Liver (tissue), 9 donors: ENCODE measurements around the gene RARA. TPM values are rescaled to one million over a fixed set of nuclear protein-coding genes. Genes with fewer than 3 reads are reported as not detected.

Source experiments
- DNase-seq: peaks from one replicate; pipeline ENCODE4 v3.0.0-alpha.2; 2017; ENCODE audit warnings: low spot score
- H3K27ac ChIP-seq, 2 donors: one replicate each; pipeline ENCODE4 v1.7.0; 2013; ENCODE audit warnings: inconsistent platforms in 2 of 2, low read length in 2 of 2, control low read depth in 1 of 2, low read depth in 1 of 2, mild to moderate bottlenecking in 1 of 2
- H3K27me3 ChIP-seq, 4 donors: one replicate each; pipeline versions ENCODE4 v1.6.1 to v1.7.0; 2013; ENCODE audit warnings: low read length in 3 of 4, inconsistent platforms in 1 of 4, mild to moderate bottlenecking in 1 of 4, moderate library complexity in 1 of 4; ENCODE audit not compliant: control insufficient read depth in 4 of 4, insufficient read depth in 4 of 4
- H3K36me3 ChIP-seq, 4 donors: one replicate each; pipeline versions ENCODE4 v1.6.1 to v1.7.0; 2013; ENCODE audit warnings: low read length in 3 of 4, mild to moderate bottlenecking in 3 of 4, low read depth in 1 of 4, moderate library complexity in 1 of 4; ENCODE audit not compliant: control insufficient read depth in 4 of 4, insufficient read depth in 3 of 4
- H3K4me1 ChIP-seq, 4 donors: one replicate each; pipeline versions ENCODE4 v1.6.1 to v1.7.0; 2013; ENCODE audit warnings: low read length in 3 of 4, mild to moderate bottlenecking in 3 of 4, moderate library complexity in 1 of 4; ENCODE audit not compliant: control insufficient read depth in 4 of 4, insufficient read depth in 4 of 4
- H3K4me3 ChIP-seq, 3 donors: one replicate each; pipeline versions ENCODE4 v1.6.1 to v1.7.0; 2013; ENCODE audit warnings: low read length in 3 of 3, control low read depth in 1 of 3, low read depth in 1 of 3, mild to moderate bottlenecking in 1 of 3
- H3K9ac ChIP-seq, 2 donors: one replicate each; pipeline ENCODE4 v1.7.0; 2013; ENCODE audit warnings: low read length in 2 of 2, mild to moderate bottlenecking in 2 of 2, moderate library complexity in 2 of 2, control low read depth in 1 of 2, low read depth in 1 of 2
- H3K9me3 ChIP-seq, 4 donors: one replicate each; pipeline versions ENCODE4 v1.6.1 to v1.7.0; 2013; ENCODE audit warnings: low read length in 3 of 4; ENCODE audit not compliant: control insufficient read depth in 4 of 4
- ATF3 ChIP-seq: IDR thresholded peaks from 2 replicates; pipeline ENCODE4 v1.6.1; 2016; ENCODE audit warnings: antibody characterized with exemption
- CTCF ChIP-seq: fragments of 150-350 bp; IDR thresholded peaks from 2 replicates; pipeline ENCODE4 v1.5.1; 2017; ENCODE audit warnings: improper control_type of control experiment, low read depth, low read length; ENCODE audit not compliant: missing input control
- EGR1 ChIP-seq, 2 donors: IDR thresholded peaks; 2 replicates each; pipeline ENCODE4 v1.6.1; 2016 to 2018; ENCODE audit warnings: antibody characterized with exemption in 2 of 2, low read depth in 2 of 2
- FOXA1 ChIP-seq: IDR thresholded peaks from 2 replicates; pipeline ENCODE4 v1.6.1; 2016; ENCODE audit warnings: antibody characterized with exemption
- GABPA ChIP-seq, 2 donors: IDR thresholded peaks in 1 of 2; conservative IDR thresholded peaks in 1 of 2; 2 replicates each; pipeline ENCODE4 v1.6.1; 2016; ENCODE audit warnings: antibody characterized with exemption in 2 of 2, mild to moderate bottlenecking in 1 of 2, moderate library complexity in 1 of 2
- HNF4A ChIP-seq, 2 donors: conservative IDR thresholded peaks; 2 replicates each; pipeline ENCODE4 v1.6.1; 2016; ENCODE audit warnings: antibody characterized with exemption in 2 of 2, mild to moderate bottlenecking in 2 of 2
- JUND ChIP-seq, 2 donors: IDR thresholded peaks; 2 replicates each; pipeline ENCODE4 v1.6.1; 2016; ENCODE audit warnings: antibody characterized with exemption in 2 of 2
- NR2F2 ChIP-seq: IDR thresholded peaks from 2 replicates; pipeline ENCODE4 v1.6.1; 2016; ENCODE audit warnings: antibody characterized with exemption
- RAD21 ChIP-seq, 2 donors: IDR thresholded peaks; 2 replicates each; pipeline ENCODE4 v1.6.1; 2016; ENCODE audit warnings: antibody characterized with exemption in 2 of 2, mild to moderate bottlenecking in 2 of 2
- REST ChIP-seq: IDR thresholded peaks from 2 replicates; pipeline ENCODE4 v1.6.1; 2016; ENCODE audit warnings: antibody characterized with exemption, mild to moderate bottlenecking
- RXRA ChIP-seq, 2 donors: IDR thresholded peaks; 2 replicates each; pipeline ENCODE4 v1.6.1; 2017 to 2018; ENCODE audit warnings: antibody characterized with exemption in 2 of 2, mild to moderate bottlenecking in 1 of 2
- SP1 ChIP-seq: IDR thresholded peaks from 2 replicates; pipeline ENCODE4 v1.6.1; 2018; ENCODE audit warnings: antibody characterized with exemption, mild to moderate bottlenecking
- TAF1 ChIP-seq: conservative IDR thresholded peaks from 2 replicates; pipeline ENCODE4 v1.6.1; 2016; ENCODE audit warnings: antibody characterized with exemption, mild to moderate bottlenecking
- YY1 ChIP-seq: IDR thresholded peaks from 2 replicates; pipeline ENCODE4 v1.6.1; 2016; ENCODE audit warnings: antibody characterized with exemption, mild to moderate bottlenecking
- WGBS: extraction: QIAGEN DNeasy Blood & Tissue Kit; methylation state at CpG from one replicate; pipeline ENCODE4 v1.1.7; 2013; 5-methylcytosine and 5-hydroxymethylcytosine counted together
- polyA plus RNA-seq, 2 donors: library from polyadenylated mRNA; stranded (reverse) in 1 of 2; unstranded in 1 of 2; fragments of 200-250 nt in 1 of 2; fragments of >200 nt in 1 of 2; fragmentation: Nextera tagmentation in 1 of 2; extraction: Ambion mirVana in 1 of 2; gene quantifications; one replicate each; pipeline versions ENCODE4 v1.2.1 to v1.2.3, GENCODE V29; 2013 to 2015
- total RNA-seq, 2 donors: library from RNA; depleted of rRNA; stranded (reverse); fragments of >200 nt; gene quantifications; one replicate each; pipeline ENCODE4 v1.2.3, GENCODE V29; 2014
- donor health status: healthy.
- donor health status: healthy.
- donor health status: healthy.
- donor health status: healthy.
- donor health status: healthy.

RARA gene
- total and polyA plus RNA-seq, 4 donors, result 6.6 to 26.2 (median 10.8) TPM

- peak overlapping the region in 1 of 2 donors; percentile 12 for H3K9ac ChIP-seq
- peak overlapping the region in 1 of 2 donors; percentile 17 for H3K27ac ChIP-seq
These were observed 2.0 kb downstream of the RARA start for GRCh38 chr17:40310882-40311391.

GRCh38 chr17:40311575-40311974, 2.6 kb downstream of the RARA start:
- DNase-seq, result no peak

More at GRCh38 chr17:40310882-40311391, 2.0 kb downstream of the RARA start:
- Histone ChIP-seq H3K4me1 (peaks cover 34 to 69% (median 60%) of the 10 kb centered on the region in 4 donors), H3K27me3 (no peaks in the 10 kb centered on the region), H3K9me3 (no peaks in the 10 kb centered on the region), H3K4me3 (no peak overlapping the region), H3K36me3 (no peaks in the 10 kb centered on the region)
- no peak for TF ChIP-seq EGR1 (IDR thresholded peaks at IDR 0.05; ENCODE audit: low read depth in 2 of 2)
- TF ChIP-seq CTCF, result no peak
- no peak for TF ChIP-seq REST
- no peak for TF ChIP-seq RAD21 (IDR thresholded peaks at IDR 0.05)
- TF ChIP-seq FOXA1, result no peak
- TF ChIP-seq ATF3, result no peak
- 78% methylated on average over 7 of the region's 7 CpGs for WGBS
- DNase-seq, result no peak

GRCh38 chr17:40312131-40312731, 3.3 kb downstream of the RARA start:
- Histone ChIP-seq H3K9me3 (no peaks in the 10 kb centered on the region), H3K4me1 (peaks cover 42 to 82% (median 72%) of the 10 kb centered on the region in 4 donors), H3K27ac (peak overlapping the region; percentile 19 to 58), H3K36me3 (no peaks in the 10 kb centered on the region), H3K27me3 (no peaks in the 10 kb centered on the region), H3K4me3 (no peak overlapping the region), H3K9ac (no peak overlapping the region)
- 40% methylated on average over 7 of the region's 7 CpGs for WGBS
- DNase-seq, result no peak
- no peak for TF ChIP-seq RXRA (IDR thresholded peaks at IDR 0.05)
- no peak for TF ChIP-seq HNF4A (conservative IDR thresholded peaks at IDR 0.05)
- TF ChIP-seq ATF3, result no peak
- TF ChIP-seq EGR1 (IDR thresholded peaks at IDR 0.05; ENCODE audit: low read depth in 2 of 2), result no peak
- TF ChIP-seq JUND (IDR thresholded peaks at IDR 0.05), result no peak
- no peak for TF ChIP-seq TAF1
- no peak for TF ChIP-seq SP1
- TF ChIP-seq GABPA (IDR thresholded peaks at IDR 0.05 in 1 of 2, conservative IDR thresholded peaks at IDR 0.05 in 1 of 2), result no peak
- no peak for TF ChIP-seq YY1
- TF ChIP-seq NR2F2, result no peak

More at GRCh38 chr17:40311575-40311974, 2.6 kb downstream of the RARA start:
- no peaks in the 10 kb centered on the region for H3K9me3 ChIP-seq
- peak overlapping the region in 1 of 2 donors; percentile 12 for H3K9ac ChIP-seq
- WGBS, result 67% methylated on average over 2 of the region's 2 CpGs
- no peak for TF ChIP-seq EGR1 (IDR thresholded peaks at IDR 0.05; ENCODE audit: low read depth in 2 of 2)
- no peaks in the 10 kb centered on the region for H3K36me3 ChIP-seq
- peak overlapping the region in 1 of 2 donors; percentile 58 for H3K27ac ChIP-seq
- H3K4me1 ChIP-seq, result peaks cover 38 to 75% (median 67%) of the 10 kb centered on the region in 4 donors
- H3K27me3 ChIP-seq, result no peaks in the 10 kb centered on the region
- H3K4me3 ChIP-seq, result no peak overlapping the region
